Muscle layer of colon (tissue), 2 donors: ENCODE measurements around the gene MPV17L2.
A peak's percentile ranks its signal among the peaks of the same experiment; 100 is the strongest.

ENCODE experiments used
- H3K27ac ChIP-seq: one replicate; pipeline ENCODE4 v1.7.0; 2013; ENCODE audit warnings: low read depth, mild to moderate bottlenecking, low read length, moderate library complexity
- H3K27me3 ChIP-seq, 2 donors: one replicate each; pipeline ENCODE4 v1.7.0; 2013; ENCODE audit warnings: low read length in 2 of 2, mild to moderate bottlenecking in 2 of 2; ENCODE audit not compliant: insufficient read depth in 2 of 2, control insufficient read depth in 1 of 2
- H3K36me3 ChIP-seq: one replicate; pipeline ENCODE4 v1.7.0; 2013; ENCODE audit warnings: mild to moderate bottlenecking, low read length; ENCODE audit not compliant: insufficient read depth
- H3K4me1 ChIP-seq: one replicate; pipeline ENCODE4 v1.7.0; 2013; ENCODE audit warnings: mild to moderate bottlenecking, low read length; ENCODE audit not compliant: insufficient read depth
- H3K4me3 ChIP-seq, 2 donors: one replicate each; pipeline ENCODE4 v1.7.0; 2013; ENCODE audit warnings: low read length in 2 of 2, low read depth in 1 of 2, mild to moderate bottlenecking in 1 of 2, moderate library complexity in 1 of 2
- H3K9ac ChIP-seq: one replicate; pipeline ENCODE4 v1.7.0; 2013; ENCODE audit warnings: low read length
- H3K9me3 ChIP-seq: one replicate; pipeline ENCODE4 v1.7.0; 2013; ENCODE audit warnings: mild to moderate bottlenecking, low read length
- donor health status: abdominal sarcoma.
- donor health status: Adenocarcinoma of cecum.

MPV17L2 gene

GRCh38 chr19:18161636-18162002, 31.4 kb upstream of the MPV17L2 start:
- H3K4me3 ChIP-seq, result peak overlapping the region in 1 of 2 donors; percentile 26
- H3K9me3 ChIP-seq, result no peaks in the 10 kb centered on the region
- H3K36me3 ChIP-seq, result peaks cover 32% of the 10 kb centered on the region
- H3K4me1 ChIP-seq, result peaks cover 27% of the 10 kb centered on the region
- peak overlapping the region; percentile 21 for H3K27ac ChIP-seq
- H3K9ac ChIP-seq, result peak overlapping the region; percentile 14
- H3K27me3 ChIP-seq, result no peaks in the 10 kb centered on the region

- Histone ChIP-seq H3K4me1 (peaks cover 13% of the 10 kb centered on the region), H3K9ac (no peak overlapping the region), H3K36me3 (peaks cover 49% of the 10 kb centered on the region), H3K27me3 (no peaks in the 10 kb centered on the region), H3K27ac (no peak overlapping the region), H3K9me3 (no peaks in the 10 kb centered on the region), H3K4me3 (no peak overlapping the region)
Measured at GRCh38 chr19:18164072-18164471, 28.9 kb upstream of the MPV17L2 start.

DNA sequence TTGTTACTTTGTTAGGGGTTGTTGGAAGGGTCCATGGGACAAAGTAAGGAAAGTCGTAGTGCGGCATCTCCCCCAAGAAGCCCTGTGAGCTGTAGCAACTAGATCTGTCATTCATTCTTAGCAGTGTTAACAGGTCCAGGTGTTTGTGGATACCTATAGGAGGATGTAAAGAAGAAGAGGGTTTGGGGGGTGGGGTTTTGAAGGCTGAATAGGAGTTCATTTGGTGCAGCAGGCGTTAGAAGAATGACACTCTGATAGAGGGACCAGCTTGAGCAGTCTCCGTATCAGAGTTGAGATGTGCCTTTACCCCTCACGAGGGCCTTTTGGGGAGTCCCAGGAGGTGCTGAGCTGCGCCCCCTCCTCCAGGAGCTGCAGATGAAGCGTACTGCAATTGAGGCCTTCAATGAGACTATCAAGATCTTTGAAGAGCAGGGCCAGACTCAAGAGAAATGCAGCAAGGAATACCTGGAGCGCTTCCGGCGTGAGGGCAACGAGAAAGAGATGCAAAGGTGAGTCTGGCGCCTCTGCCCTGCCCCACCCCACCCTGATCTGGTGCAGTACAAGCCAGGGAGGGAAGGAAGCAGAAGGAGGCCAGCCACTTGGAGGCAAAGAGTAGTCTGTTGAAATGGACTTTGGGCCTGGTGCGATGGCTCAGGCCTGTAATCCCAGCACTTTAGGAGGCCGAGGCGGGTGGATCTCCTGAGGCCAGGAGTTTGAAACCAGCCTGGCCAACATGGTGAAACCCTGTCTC, 27.0 kb upstream of the MPV17L2 start:
- no peaks in the 10 kb centered on the region for H3K27me3 ChIP-seq

DNA sequence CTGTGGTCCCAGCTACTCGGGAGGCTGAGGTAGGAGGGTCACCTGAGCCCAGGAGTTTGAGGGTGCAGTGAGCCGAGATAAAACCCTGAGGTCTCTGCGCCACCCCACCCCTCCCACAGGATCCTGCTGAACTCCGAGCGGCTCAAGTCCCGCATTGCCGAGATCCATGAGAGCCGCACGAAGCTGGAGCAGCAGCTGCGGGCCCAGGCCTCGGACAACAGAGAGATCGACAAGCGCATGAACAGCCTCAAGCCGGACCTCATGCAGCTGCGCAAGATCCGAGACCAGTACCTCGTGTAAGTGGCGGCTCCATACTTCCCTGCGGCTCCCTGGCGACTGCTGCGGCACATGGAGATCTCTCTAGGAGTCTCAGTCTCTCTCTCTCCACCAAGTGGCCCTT, 26.0 kb upstream of the MPV17L2 start:
- Histone ChIP-seq H3K4me3 (no peak overlapping the region), H3K9me3 (no peaks in the 10 kb centered on the region), H3K4me1 (no peaks in the 10 kb centered on the region), H3K9ac (no peak overlapping the region), H3K27me3 (no peaks in the 10 kb centered on the region), H3K36me3 (peaks cover 51% of the 10 kb centered on the region), H3K27ac (no peak overlapping the region)

More for the DNA sequence above, 27.0 kb upstream of the MPV17L2 start:
- no peak overlapping the region for H3K27ac ChIP-seq
- no peak overlapping the region for H3K4me3 ChIP-seq
- H3K36me3 ChIP-seq, result peaks cover 54% of the 10 kb centered on the region
- H3K9me3 ChIP-seq, result no peaks in the 10 kb centered on the region
- peaks cover 6% of the 10 kb centered on the region for H3K4me1 ChIP-seq
- no peak overlapping the region for H3K9ac ChIP-seq

DNA sequence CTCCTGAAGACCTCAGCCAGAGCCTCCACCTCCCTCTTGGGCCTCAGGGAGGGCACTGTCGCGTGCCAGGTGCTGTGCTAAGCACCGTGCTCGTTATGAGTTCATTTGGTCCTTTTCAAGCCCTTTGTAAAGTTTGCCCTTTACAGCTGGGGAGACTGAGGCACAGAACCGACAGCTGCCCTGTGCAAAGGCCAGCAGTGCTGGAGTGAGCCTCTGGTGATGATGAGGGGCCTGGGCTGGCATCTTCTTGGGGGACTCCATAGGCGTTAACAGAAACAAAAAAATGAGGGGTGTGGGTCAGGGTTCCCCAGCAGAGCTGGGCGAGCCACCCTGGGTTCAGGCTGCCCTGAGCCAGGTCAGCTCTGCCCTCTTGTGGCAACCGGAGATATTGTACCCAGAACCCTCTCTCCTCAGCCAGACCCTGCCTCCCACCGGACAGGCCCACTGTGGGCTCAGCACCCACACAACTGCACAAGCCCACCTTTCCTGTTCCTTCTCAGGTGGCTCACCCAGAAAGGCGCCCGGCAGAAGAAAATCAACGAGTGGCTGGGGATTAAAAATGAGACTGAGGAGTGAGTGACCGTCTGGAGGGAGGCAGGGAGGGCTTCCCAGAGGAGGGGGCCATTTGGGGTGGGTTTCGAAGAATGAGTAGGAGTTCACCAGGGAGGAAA, 24.9 kb upstream of the MPV17L2 start:
- Histone ChIP-seq H3K9me3 (no peaks in the 10 kb centered on the region), H3K36me3 (peaks cover 40% of the 10 kb centered on the region), H3K9ac (no peak overlapping the region), H3K27ac (no peak overlapping the region), H3K4me1 (no peaks in the 10 kb centered on the region), H3K4me3 (no peak overlapping the region), H3K27me3 (no peaks in the 10 kb centered on the region)

DNA sequence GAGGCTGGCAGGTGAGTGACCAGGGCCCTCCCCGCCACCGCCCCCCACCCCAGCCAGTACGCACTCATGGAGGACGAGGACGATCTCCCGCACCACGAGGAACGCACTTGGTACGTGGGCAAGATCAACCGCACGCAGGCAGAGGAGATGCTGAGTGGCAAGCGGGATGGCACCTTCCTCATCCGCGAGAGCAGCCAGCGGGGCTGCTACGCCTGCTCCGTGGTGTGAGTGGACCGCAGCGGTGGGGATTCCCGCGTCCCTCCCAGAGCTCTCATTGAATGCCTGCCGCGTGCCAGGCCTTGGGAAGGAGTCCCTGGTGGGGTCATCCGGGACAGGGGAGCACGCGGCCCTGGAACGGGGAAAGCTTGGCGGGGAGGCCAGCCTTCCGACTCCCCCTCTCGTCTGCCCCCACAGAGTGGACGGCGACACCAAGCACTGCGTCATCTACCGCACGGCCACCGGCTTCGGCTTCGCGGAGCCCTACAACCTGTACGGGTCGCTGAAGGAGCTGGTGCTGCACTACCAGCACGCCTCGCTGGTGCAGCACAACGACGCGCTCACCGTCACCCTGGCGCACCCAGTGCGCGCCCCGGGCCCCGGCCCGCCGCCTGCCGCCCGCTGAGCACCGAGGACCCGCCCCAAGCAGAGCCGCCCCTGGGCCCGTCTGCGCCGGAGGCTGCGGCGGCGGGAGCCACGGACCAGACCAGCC, 24.2 kb upstream of the MPV17L2 start:
- Histone ChIP-seq H3K36me3 (peaks cover 33% of the 10 kb centered on the region), H3K9me3 (no peaks in the 10 kb centered on the region), H3K4me1 (peaks cover 4% of the 10 kb centered on the region), H3K27ac (no peak overlapping the region), H3K4me3 (no peak overlapping the region), H3K27me3 (no peaks in the 10 kb centered on the region), H3K9ac (no peak overlapping the region)

- no peaks in the 10 kb centered on the region for H3K9me3 ChIP-seq
- no peak overlapping the region for H3K27ac ChIP-seq
- no peaks in the 10 kb centered on the region for H3K27me3 ChIP-seq
- peaks cover 30% of the 10 kb centered on the region for H3K36me3 ChIP-seq
- H3K9ac ChIP-seq, result no peak overlapping the region
- H3K4me3 ChIP-seq, result no peak overlapping the region
- peaks cover 9% of the 10 kb centered on the region for H3K4me1 ChIP-seq
Measured at GRCh38 chr19:18170714-18171255, 22.2 kb upstream of the MPV17L2 start.

- Histone ChIP-seq H3K4me3 (no peak overlapping the region), H3K9me3 (no peaks in the 10 kb centered on the region), H3K9ac (no peak overlapping the region), H3K27me3 (no peaks in the 10 kb centered on the region), H3K36me3 (peaks cover 21% of the 10 kb centered on the region), H3K4me1 (peaks cover 9% of the 10 kb centered on the region), H3K27ac (no peak overlapping the region)
Measured at GRCh38 chr19:18171605-18172327, 21.3 kb upstream of the MPV17L2 start.

GRCh38 chr19:18172331-18173053, 20.5 kb upstream of the MPV17L2 start:
- H3K36me3 ChIP-seq, result peaks cover 15% of the 10 kb centered on the region
- no peak overlapping the region for H3K9ac ChIP-seq
- H3K9me3 ChIP-seq, result no peaks in the 10 kb centered on the region
- no peaks in the 10 kb centered on the region for H3K27me3 ChIP-seq
- H3K27ac ChIP-seq, result peak overlapping the region; percentile 57
- H3K4me3 ChIP-seq, result no peak overlapping the region
- peaks cover 9% of the 10 kb centered on the region for H3K4me1 ChIP-seq

DNA sequence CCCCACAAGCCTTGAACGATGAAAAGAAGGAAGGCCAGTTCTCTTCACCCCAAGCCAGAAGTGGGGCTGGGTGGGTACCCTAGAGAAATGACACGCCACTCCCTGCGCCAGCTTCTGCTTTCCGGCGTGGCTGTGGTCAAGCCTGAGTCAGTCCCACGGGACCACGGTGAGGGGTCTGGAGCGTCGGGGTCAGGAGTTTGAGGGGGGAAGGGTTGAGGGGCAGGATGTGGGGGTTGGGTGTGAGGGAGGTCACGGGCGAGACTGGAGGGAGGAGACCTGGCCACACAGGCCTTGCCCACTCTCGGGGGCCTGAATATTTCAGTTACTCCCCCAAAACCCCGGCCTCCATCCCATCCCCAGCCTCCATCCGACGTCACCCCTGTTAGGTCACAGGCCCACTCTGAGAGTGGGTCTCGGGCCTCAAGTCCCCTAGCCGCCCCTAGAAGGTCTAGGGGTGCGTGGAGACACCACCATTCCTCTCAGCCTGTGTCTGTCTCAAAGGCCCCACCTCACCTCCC, 19.9 kb upstream of the MPV17L2 start:
- H3K4me1 ChIP-seq, result peaks cover 9% of the 10 kb centered on the region
- H3K9ac ChIP-seq, result peak overlapping the region; percentile 27
- H3K27me3 ChIP-seq, result no peaks in the 10 kb centered on the region
- H3K27ac ChIP-seq, result peak overlapping the region; percentile 75
- H3K9me3 ChIP-seq, result no peaks in the 10 kb centered on the region
- H3K4me3 ChIP-seq, result peak overlapping the region; percentile 73 to 80
- peaks cover 10% of the 10 kb centered on the region for H3K36me3 ChIP-seq
